Caco-2 (cell line): Measurements from ENCODE around the gene MAP2K2. TPM values are rescaled to one million over a fixed set of nuclear protein-coding genes. Genes with fewer than 3 reads are reported as not detected.
"Not testable (repeated sequence)": the region's sequence is repeated elsewhere in the genome, so short reads cannot be mapped to it uniquely, and the experiment has no call there.

Source experiments
- BruUV-seq: library from RNA; stranded (reverse); fragments of 400-500 nt; replicated peaks from 2 replicates; lab custom pipeline; 2021; lab: Mats Ljungman, UMichigan
- CTCF ChIA-PET: fragments of 300-600 bp; sonication (Branson Sonifier 250); formaldehyde crosslinking; loops from one replicate; lab custom pipeline; 2022; ENCODE audit warnings: antibody characterized with exemption; lab: Charles Lee
- POLR2A ChIA-PET: fragments of 300-600 bp; sonication (Branson Sonifier 250); formaldehyde crosslinking; loops from one replicate; lab custom pipeline; 2022; ENCODE audit warnings: antibody characterized with exemption; lab: Charles Lee
- DNase-seq, 2 experiments: peaks; one replicate each; pipeline versions ENCODE4 v3.0.0 to v3.0.0-alpha.2; 2020 to 2022
- H3K27me3 ChIP-seq: replicated peaks from 2 replicates; pipeline ENCODE4 v1.6.0; 2011; ENCODE audit warnings: low read length; ENCODE audit not compliant: control insufficient read depth, insufficient read depth
- H3K36me3 ChIP-seq: 2 replicates; pipeline ENCODE4 v1.5.1; 2011; ENCODE audit warnings: low read length; ENCODE audit not compliant: control insufficient read depth, insufficient read depth
- H3K4me1 ChIP-seq: fragments of 250-450 bp; sonication (Bioruptor Pico); 2 replicates; pipeline ENCODE4 v1.5.1; 2020; ENCODE audit warnings: mild to moderate bottlenecking
- H3K4me3 ChIP-seq: 2 replicates; pipeline ENCODE4 v1.5.1; 2011; ENCODE audit warnings: low read depth, mild to moderate bottlenecking, control low read depth, low read length
- H3K9me3 ChIP-seq: fragments of 250-450 bp; sonication (Bioruptor Pico); 2 replicates; pipeline ENCODE4 v1.5.1; 2020; ENCODE audit warnings: mild to moderate bottlenecking, moderate library complexity
- H3K27ac Mint-ChIP-seq: one replicate; pipeline ENCODE4 v1.8.0; 2022; ENCODE audit warnings: mixed read lengths; ENCODE audit not compliant: unreplicated experiment
- H3K27me3 Mint-ChIP-seq: one replicate; pipeline ENCODE4 v1.8.0; 2022; ENCODE audit warnings: mixed read lengths; ENCODE audit not compliant: insufficient read depth, unreplicated experiment
- H3K36me3 Mint-ChIP-seq: one replicate; pipeline ENCODE4 v1.8.0; 2022; ENCODE audit warnings: mild to moderate bottlenecking, mixed read lengths; ENCODE audit not compliant: insufficient read depth, unreplicated experiment
- H3K4me1 Mint-ChIP-seq: one replicate; pipeline ENCODE4 v1.8.0; 2022; ENCODE audit warnings: low read depth, mixed read lengths; ENCODE audit not compliant: unreplicated experiment
- H3K4me3 Mint-ChIP-seq: one replicate; pipeline ENCODE4 v1.8.0; 2022; ENCODE audit warnings: mild to moderate bottlenecking, moderate library complexity, mixed read lengths; ENCODE audit not compliant: unreplicated experiment
- H3K9me3 Mint-ChIP-seq: one replicate; pipeline ENCODE4 v1.8.0; 2022; ENCODE audit warnings: mixed read lengths; ENCODE audit not compliant: unreplicated experiment
- CTCF ChIP-seq, 2 experiments: fragments of 200-600 bp in 1 of 2; IDR thresholded peaks; 1 replicate in 1 of 2; 2 replicates in 1 of 2; pipeline versions ENCODE4 v1.5.1 to v1.8.0; 2011 to 2022; ENCODE audit warnings: antibody characterized with exemption in 1 of 2, control low read depth in 1 of 2, inconsistent platforms in 1 of 2, low read depth in 1 of 2, low read length in 1 of 2, mild to moderate bottlenecking in 1 of 2, moderate library complexity in 1 of 2; ENCODE audit not compliant: insufficient read depth in 1 of 2, severe bottlenecking in 1 of 2, unreplicated experiment in 1 of 2
- intact Hi-C: fragments of 100-400 bp; cut with micrococcal nuclease; formaldehyde crosslinking; loops from one replicate; pipeline ENCODE4 v1.10.0; 2022; ENCODE audit not compliant: unreplicated experiment
- total RNA-seq: library from RNA; stranded (reverse); gene quantifications from 2 replicates; pipeline ENCODE4 v1.2.3, GENCODE V29; 2022

The MAP2K2 gene
- total RNA-seq, 1 experiment from 2014 or later, result 149 TPM

- ChIA-PET POLR2A (interaction anchor here (0.8 kb wide), 1 partner anchor 10 kb away, joined by 3 read pairs; no protein-coding TSS in a partner anchor), CTCF (interaction anchor here (0.6 to 2.1 kb wide), 2 partner anchors 9 to 136 kb away, joined by 6 to 15 read pairs; no protein-coding TSS in a partner anchor)
- Mint-ChIP-seq H3K4me3 (peak overlapping the region; percentile 64), H3K4me1 (peaks cover 10% of the 10 kb centered on the region), H3K36me3 (peaks cover 6% of the 10 kb centered on the region), H3K9me3 (no peaks in the 10 kb centered on the region), H3K27me3 (no peaks in the 10 kb centered on the region), H3K27ac (peak overlapping the region; percentile 84)
- H3K9me3 ChIP-seq, result no peaks in the 10 kb centered on the region
- peak overlapping the region; percentile 7; the same call in 1 of the 2 replicates for H3K4me3 ChIP-seq
- no TSS peak for BruUV-seq
- no peaks in the 10 kb centered on the region for H3K27me3 ChIP-seq
- peak; percentile 54 to 67 for DNase-seq
- H3K4me1 ChIP-seq, result peaks cover 18% of the 10 kb centered on the region
- no peak for TF ChIP-seq CTCF (IDR thresholded peaks at IDR 0.05; ENCODE audit: insufficient read depth in 1 of 2, low read depth in 1 of 2, low read length in 1 of 2, severe bottlenecking in 1 of 2, unreplicated experiment in 1 of 2)
- no peaks in the 10 kb centered on the region for H3K36me3 ChIP-seq
- intact Hi-C loops, result no loop called here
Observed at GRCh38 chr19:4130744-4131438, 7.0 kb upstream of the MAP2K2 start.

GRCh38 chr19:4129050-4129449 is 5.1 kb upstream of the MAP2K2 start:
- BruUV-seq, H3K9me3 Mint-ChIP-seq, H3K27ac Mint-ChIP-seq, intact Hi-C loops, H3K27me3 ChIP-seq, H3K4me3 Mint-ChIP-seq, CTCF ChIA-PET, H3K27me3 Mint-ChIP-seq, H3K4me3 ChIP-seq, H3K36me3 ChIP-seq, H3K9me3 ChIP-seq, DNase-seq, H3K36me3 Mint-ChIP-seq, POLR2A ChIA-PET: not testable (repeated sequence)
- peaks cover 18% of the 10 kb centered on the region for H3K4me1 ChIP-seq
- peaks cover 16% of the 10 kb centered on the region for H3K4me1 Mint-ChIP-seq

GRCh38 chr19:4127322-4127721 is 3.4 kb upstream of the MAP2K2 start:
- H3K4me3 Mint-ChIP-seq, DNase-seq, BruUV-seq, H3K36me3 ChIP-seq, H3K27me3 ChIP-seq, H3K27ac Mint-ChIP-seq, H3K36me3 Mint-ChIP-seq, H3K27me3 Mint-ChIP-seq, CTCF ChIA-PET, H3K4me3 ChIP-seq, intact Hi-C loops, H3K9me3 Mint-ChIP-seq, H3K9me3 ChIP-seq, POLR2A ChIA-PET: not testable (repeated sequence)
- H3K4me1 Mint-ChIP-seq, result peaks cover 26% of the 10 kb centered on the region
- peaks cover 18% of the 10 kb centered on the region for H3K4me1 ChIP-seq

DNA sequence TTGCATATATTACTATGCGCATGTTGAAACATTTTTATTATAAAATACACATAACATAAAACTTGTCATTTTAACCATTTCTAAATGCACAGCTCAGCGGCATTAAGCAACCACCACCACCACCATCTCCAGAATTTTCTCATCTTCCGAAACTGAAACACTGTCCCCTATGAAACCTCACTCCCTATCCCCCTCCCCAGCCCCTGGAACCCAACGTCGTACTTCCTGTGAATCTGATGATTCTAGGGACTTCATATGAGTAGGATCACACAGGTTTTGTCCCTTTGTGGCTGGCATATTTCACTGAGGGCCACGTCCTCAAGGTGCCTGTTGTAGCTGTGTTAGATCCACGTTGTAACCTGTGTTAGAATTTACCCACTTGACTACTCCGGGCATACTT is 716 bp upstream of the MAP2K2 start:
- no peak for TF ChIP-seq CTCF (IDR thresholded peaks at IDR 0.05; ENCODE audit: insufficient read depth in 1 of 2, low read depth in 1 of 2, low read length in 1 of 2, severe bottlenecking in 1 of 2, unreplicated experiment in 1 of 2)
- peak overlapping the region; percentile 59 for H3K27ac Mint-ChIP-seq
- DNase-seq, result no peak
- H3K36me3 Mint-ChIP-seq, result peaks cover 11% of the 10 kb centered on the region
- Histone ChIP-seq H3K4me1 (no peaks in the 10 kb centered on the region), H3K36me3 (no peaks in the 10 kb centered on the region), H3K9me3 (no peaks in the 10 kb centered on the region), H3K27me3 (no peaks in the 10 kb centered on the region), H3K4me3 (peak overlapping the region; percentile 98)
- ChIA-PET POLR2A (no interaction called here), CTCF (no interaction called here)
- peak overlapping the region; percentile 100 for H3K4me3 Mint-ChIP-seq
- peaks cover 24% of the 10 kb centered on the region for H3K4me1 Mint-ChIP-seq
- BruUV-seq, result TSS peak; percentile 76
- intact Hi-C loops, result loop anchor here (5.0 kb wide), 1 partner anchor 57 kb away; the partner anchor contains the start of gene ZBTB7A
- H3K9me3 Mint-ChIP-seq, result no peaks in the 10 kb centered on the region
- H3K27me3 Mint-ChIP-seq, result no peaks in the 10 kb centered on the region
